Hepatocyte (in vitro differentiated cells): Measurements from ENCODE around the gene MBP. TPM values are rescaled to one million over a fixed set of nuclear protein-coding genes. Genes with fewer than 3 reads are reported as not detected.

Source experiments
- DNase-seq: peaks from one replicate; pipeline ENCODE4 v3.0.0-alpha.2; 2016; ENCODE audit warnings: low spot score
- H2AFZ ChIP-seq: fragments of 200-600 bp; sonication (generic); 2 replicates; pipeline ENCODE4 v1.6.0; 2016; ENCODE audit warnings: antibody characterized with exemption, mild to moderate bottlenecking
- H3K27ac ChIP-seq: fragments of 200-600 bp; sonication (generic); 2 replicates; pipeline ENCODE4 v1.5.1; 2016; ENCODE audit warnings: mild to moderate bottlenecking
- H3K27me3 ChIP-seq: fragments of 200-600 bp; sonication (generic); 2 replicates; pipeline ENCODE4 v1.6.1; 2016
- H3K36me3 ChIP-seq: fragments of 200-600 bp; sonication (generic); replicated peaks from 2 replicates; pipeline ENCODE4 v1.5.1; 2016; ENCODE audit warnings: low read depth; ENCODE audit not compliant: insufficient read depth
- H3K4me1 ChIP-seq: fragments of 200-600 bp; sonication (generic); 2 replicates; pipeline ENCODE4 v1.5.1; 2016; ENCODE audit warnings: mild to moderate bottlenecking, moderate library complexity; ENCODE audit not compliant: insufficient read depth
- H3K4me2 ChIP-seq: fragments of 200-600 bp; sonication (generic); 2 replicates; pipeline ENCODE4 v1.6.0; 2016
- H3K4me3 ChIP-seq: fragments of 200-600 bp; sonication (generic); 2 replicates; pipeline ENCODE4 v1.5.1; 2016; ENCODE audit warnings: mild to moderate bottlenecking
- H3K79me2 ChIP-seq: fragments of 200-600 bp; sonication (generic); 2 replicates; pipeline ENCODE4 v1.6.0; 2017; ENCODE audit warnings: mild to moderate bottlenecking
- H3K9me2 ChIP-seq: fragments of 200-600 bp; sonication (generic); replicated peaks from 2 replicates; pipeline ENCODE4 v1.6.0; 2017; ENCODE audit warnings: mild to moderate bottlenecking; ENCODE audit not compliant: insufficient read depth
- H3K9me3 ChIP-seq: fragments of 200-600 bp; sonication (generic); 2 replicates; pipeline ENCODE4 v1.5.1; 2016; ENCODE audit warnings: low read depth, mild to moderate bottlenecking
- H4K20me1 ChIP-seq: fragments of 200-600 bp; sonication (generic); 2 replicates; pipeline ENCODE4 v1.6.0; 2016; ENCODE audit warnings: mild to moderate bottlenecking; ENCODE audit not compliant: insufficient read depth, poor library complexity, severe bottlenecking
- EZH2 ChIP-seq: fragments of 200-600 bp; sonication (generic); IDR thresholded peaks from 2 replicates; pipeline ENCODE4 v1.6.1; 2016; ENCODE audit warnings: antibody characterized with exemption, mild to moderate bottlenecking, borderline replicate concordance
- EZH2phosphoT487 ChIP-seq: fragments of 200-600 bp; sonication (generic); IDR thresholded peaks from one replicate; pipeline ENCODE4 v1.6.1; 2018; ENCODE audit warnings: antibody characterized with exemption, mild to moderate bottlenecking, low read depth, moderate library complexity; ENCODE audit not compliant: unreplicated experiment, severe bottlenecking
- WGBS: methylation state at CpG from one replicate; pipeline ENCODE4 v1.1.6; 2016; ENCODE audit warnings: low lambda C conversion rate; ENCODE audit errors: missing lambda C conversion rate; 5-methylcytosine and 5-hydroxymethylcytosine counted together
- polyA plus RNA-seq: library from polyadenylated mRNA; unstranded; fragments of >200 nt; fragmentation: Nextera tagmentation; extraction: Ambion mirVana; gene quantifications from 2 replicates; pipeline ENCODE4 v1.2.1, GENCODE V29; 2016
- total RNA-seq: library from RNA; depleted of rRNA; stranded (reverse); fragments of >200 nt; gene quantifications from 2 replicates; pipeline ENCODE4 v1.2.3, GENCODE V29; 2014
- TF ChIP-seq, protein P1 (sequence below): fragments of 200-600 bp; sonication (generic); IDR thresholded peaks from 2 replicates; pipeline ENCODE4 v1.5.1; 2016; ENCODE audit warnings: antibody characterized with exemption, mild to moderate bottlenecking; ENCODE audit not compliant: poor library complexity

Gene MBP
- total and polyA plus RNA-seq, 2 experiments from 2014 or later: 21.6 to 22.1 TPM

DNA sequence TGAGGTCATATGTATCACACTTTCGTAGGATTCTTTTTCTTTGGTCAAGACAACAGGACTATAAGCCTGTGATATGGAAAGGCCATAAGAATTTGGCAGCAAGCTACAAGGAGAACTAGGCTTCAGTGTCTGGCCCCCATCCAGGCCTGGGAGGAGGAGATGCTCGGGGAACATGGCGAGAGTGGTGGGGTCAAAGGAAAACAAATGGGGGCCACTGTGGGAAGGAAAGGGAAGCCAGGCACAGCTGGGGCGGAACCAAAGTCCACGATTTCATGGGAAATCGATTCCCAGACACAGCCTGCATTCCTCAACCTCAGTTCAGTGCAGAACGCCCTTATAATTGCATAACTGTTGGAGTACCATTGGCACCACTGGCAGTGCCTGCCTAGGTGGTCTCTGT is 58.2 kb downstream of the MBP start:
- Histone ChIP-seq H3K36me3 (no peaks in the 10 kb centered on the region), H3K9me2 (no peaks in the 10 kb centered on the region), H3K4me2 (no peak overlapping the region), H3K4me3 (no peak overlapping the region), H3K79me2 (peaks cover 18% of the 10 kb centered on the region), H4K20me1 (no peaks in the 10 kb centered on the region), H3K27me3 (no peaks in the 10 kb centered on the region), H2AFZ (no peak overlapping the region), H3K27ac (no peak overlapping the region), H3K4me1 (peaks cover 5% of the 10 kb centered on the region), H3K9me3 (no peaks in the 10 kb centered on the region)
- WGBS: 89% methylated on average over 7 of the region's 7 CpGs
- DNase-seq: no peak
- TF ChIP-seq, protein P1, sequence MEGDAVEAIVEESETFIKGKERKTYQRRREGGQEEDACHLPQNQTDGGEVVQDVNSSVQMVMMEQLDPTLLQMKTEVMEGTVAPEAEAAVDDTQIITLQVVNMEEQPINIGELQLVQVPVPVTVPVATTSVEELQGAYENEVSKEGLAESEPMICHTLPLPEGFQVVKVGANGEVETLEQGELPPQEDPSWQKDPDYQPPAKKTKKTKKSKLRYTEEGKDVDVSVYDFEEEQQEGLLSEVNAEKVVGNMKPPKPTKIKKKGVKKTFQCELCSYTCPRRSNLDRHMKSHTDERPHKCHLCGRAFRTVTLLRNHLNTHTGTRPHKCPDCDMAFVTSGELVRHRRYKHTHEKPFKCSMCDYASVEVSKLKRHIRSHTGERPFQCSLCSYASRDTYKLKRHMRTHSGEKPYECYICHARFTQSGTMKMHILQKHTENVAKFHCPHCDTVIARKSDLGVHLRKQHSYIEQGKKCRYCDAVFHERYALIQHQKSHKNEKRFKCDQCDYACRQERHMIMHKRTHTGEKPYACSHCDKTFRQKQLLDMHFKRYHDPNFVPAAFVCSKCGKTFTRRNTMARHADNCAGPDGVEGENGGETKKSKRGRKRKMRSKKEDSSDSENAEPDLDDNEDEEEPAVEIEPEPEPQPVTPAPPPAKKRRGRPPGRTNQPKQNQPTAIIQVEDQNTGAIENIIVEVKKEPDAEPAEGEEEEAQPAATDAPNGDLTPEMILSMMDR: no peak
- TF ChIP-seq EZH2phosphoT487 (no peak), EZH2 (no peak)

DNA sequence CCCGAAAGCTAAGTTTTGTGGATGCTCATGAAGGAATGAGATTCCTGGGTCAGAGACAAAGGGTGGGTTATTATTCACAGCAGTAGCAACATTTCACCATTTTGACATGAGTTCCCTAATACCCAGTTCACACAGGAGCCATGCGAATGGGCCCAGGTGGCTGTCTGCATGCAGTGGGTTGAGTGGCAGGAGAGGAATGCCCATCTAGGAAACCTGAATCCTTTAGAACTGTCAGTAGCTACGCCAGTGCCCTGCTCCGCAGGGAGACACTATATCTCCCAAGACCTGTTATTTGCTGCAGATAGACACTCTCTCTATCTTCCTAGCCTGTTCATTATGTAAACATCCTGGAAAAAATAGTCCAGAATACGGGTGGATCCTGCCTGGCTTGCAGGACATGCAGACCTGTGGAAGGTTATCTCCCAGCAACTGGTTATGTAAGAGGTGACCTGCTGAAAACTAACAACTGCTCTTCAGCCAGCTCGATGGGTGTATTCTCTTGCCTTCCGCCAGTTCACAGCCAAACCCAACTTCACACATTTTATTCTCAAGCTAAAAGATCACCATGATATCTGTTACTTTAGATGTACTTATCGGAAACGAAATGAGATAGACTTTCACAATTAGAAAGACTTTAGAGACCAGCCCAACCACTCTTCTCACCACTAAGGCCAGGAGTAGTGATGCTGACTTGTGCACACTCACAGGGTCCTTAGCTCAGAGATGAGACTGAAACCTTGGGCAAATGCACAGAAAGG is 59.1 kb downstream of the MBP start:
- no peaks in the 10 kb centered on the region for H3K9me3 ChIP-seq
- DNase-seq: no peak
- H3K9me2 ChIP-seq: no peaks in the 10 kb centered on the region
- no peak for TF ChIP-seq EZH2
- no peak for TF ChIP-seq EZH2phosphoT487
- TF ChIP-seq, protein P1: no peak
- H3K79me2 ChIP-seq: peaks cover 16% of the 10 kb centered on the region
- peaks cover 14% of the 10 kb centered on the region for H3K4me1 ChIP-seq
- H3K4me2 ChIP-seq: no peak overlapping the region
- H3K4me3 ChIP-seq: no peak overlapping the region
- H3K36me3 ChIP-seq: no peaks in the 10 kb centered on the region
- H2AFZ ChIP-seq: no peak overlapping the region
- H3K27ac ChIP-seq: no peak overlapping the region
- H4K20me1 ChIP-seq: no peaks in the 10 kb centered on the region
- no peaks in the 10 kb centered on the region for H3K27me3 ChIP-seq
- 78% methylated on average over 9 of the region's 9 CpGs for WGBS

DNA sequence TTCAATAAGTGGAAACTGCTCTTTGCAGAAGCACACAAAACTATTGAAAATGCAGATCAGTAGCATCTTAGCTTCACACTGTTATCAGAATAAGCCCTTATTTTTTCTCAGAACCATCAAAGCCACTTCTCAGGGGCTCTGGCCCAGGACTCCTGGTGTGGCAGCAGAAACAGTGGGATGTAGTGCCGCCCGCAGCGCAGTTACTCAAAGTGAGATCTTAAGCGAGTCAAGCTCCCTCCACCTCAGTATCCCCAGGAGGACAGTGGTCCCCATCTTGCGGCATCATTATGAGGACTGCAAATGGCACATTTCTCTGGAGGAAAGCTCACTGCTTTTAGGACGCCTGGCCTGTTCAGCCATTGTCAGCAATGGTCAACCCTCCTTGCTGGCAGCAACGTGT is 60.0 kb downstream of the MBP start:
- Histone ChIP-seq H3K4me3 (no peak overlapping the region), H3K36me3 (no peaks in the 10 kb centered on the region), H3K4me2 (no peak overlapping the region), H3K9me2 (no peaks in the 10 kb centered on the region), H3K9me3 (no peaks in the 10 kb centered on the region), H3K4me1 (peaks cover 23% of the 10 kb centered on the region), H3K79me2 (peaks cover 16% of the 10 kb centered on the region), H3K27ac (peak overlapping the region; percentile 44), H3K27me3 (no peaks in the 10 kb centered on the region), H4K20me1 (no peaks in the 10 kb centered on the region), H2AFZ (no peak overlapping the region)
- no peak for DNase-seq
- WGBS: 93% methylated on average over 7 of the region's 7 CpGs
- TF ChIP-seq, protein P1: no peak
- TF ChIP-seq EZH2 (no peak), EZH2phosphoT487 (no peak)
